Inferior parietal cortex (tissue), 1 donor: Measurements from ENCODE around the gene OR52E1.
"Not testable (repeated sequence)": the region's sequence is repeated elsewhere in the genome, so short reads cannot be mapped to it uniquely, and the experiment has no call there.

Experiments
- DNase-seq: peaks from one replicate; pipeline ENCODE4 v3.0.0-alpha.2; 2016; ENCODE audit errors: extremely low spot score

OR52E1 gene

DNA sequence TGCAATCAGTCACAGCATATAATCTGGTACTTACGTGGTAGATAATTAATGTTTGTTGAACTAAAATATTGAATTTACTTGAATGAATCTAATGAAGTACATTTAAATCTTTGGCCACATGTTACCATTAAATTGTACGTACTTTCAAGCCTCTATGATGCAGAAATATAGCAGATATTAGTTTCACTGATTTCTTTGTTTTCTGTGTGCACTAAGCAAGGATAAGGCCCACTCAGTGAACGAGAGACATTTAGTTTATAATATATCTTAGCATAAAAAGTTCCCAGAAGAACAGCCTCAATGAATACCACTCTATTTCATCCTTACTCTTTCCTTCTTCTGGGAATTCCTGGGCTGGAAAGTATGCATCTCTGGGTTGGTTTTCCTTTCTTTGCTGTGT, at the start of gene OR52E1:
Gene OR52E1 (plus strand): TSS at position 301 of the 400 bp plus-strand sequence.
- DNase-seq, result no peak

DNA sequence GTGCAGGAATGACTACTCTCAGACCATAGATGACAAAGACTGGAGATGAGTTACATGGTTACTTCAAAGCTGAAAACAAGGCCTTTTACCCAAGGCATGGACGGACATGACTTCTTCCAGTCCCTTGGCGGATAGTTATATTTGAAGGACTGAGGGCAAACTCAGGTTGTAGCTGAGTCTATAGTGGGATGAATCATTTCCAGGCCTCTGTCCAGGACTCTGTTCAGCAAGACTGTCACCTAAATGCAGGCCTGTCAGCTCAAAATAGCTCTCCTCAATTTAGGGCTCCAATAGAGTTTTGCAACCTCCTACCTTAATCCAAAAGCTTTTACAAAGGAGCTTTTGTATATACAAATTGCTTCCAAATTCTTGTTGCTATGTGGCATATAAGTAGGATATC, 47.4 kb upstream of the OR52E1 start:
- DNase-seq, result no peak

DNA sequence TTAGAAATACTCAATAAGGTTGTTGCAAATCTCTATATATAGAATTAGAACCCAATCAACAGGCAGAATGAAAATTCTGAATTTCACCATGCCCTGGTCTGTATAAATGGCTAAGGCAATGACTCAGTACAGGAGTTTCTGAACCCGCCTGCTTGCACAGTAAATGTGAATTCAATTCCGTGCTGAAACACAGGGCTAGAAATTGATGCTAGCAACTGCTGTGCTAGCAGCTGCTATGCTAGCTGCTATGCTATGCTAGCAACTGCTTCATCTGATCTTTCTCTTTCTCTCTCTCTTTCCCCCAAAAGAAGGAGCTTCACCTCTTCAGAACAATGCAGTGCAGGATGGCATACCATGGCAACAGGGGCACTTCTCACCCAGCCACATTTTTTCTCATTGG, 32.7 kb upstream of the OR52E1 start:
- DNase-seq, result no peak

DNA sequence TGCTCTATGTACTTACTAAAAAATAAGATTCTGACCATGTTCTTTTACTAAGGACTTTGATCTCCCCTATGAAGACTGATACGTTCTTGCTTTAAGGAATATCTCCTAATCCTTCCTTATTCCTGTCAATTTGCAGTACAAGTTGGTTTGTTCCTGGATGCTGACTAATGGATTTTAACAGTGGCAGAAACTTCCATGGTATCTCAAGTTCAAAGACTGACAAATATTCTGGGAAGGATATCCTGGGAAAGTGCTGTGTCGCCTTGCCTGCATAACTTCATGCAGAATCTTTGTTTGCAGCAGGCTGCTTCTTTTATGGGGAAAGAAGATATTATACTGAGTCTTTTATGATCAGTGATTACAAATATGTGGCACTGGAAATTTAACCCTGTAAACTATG, 31.4 kb upstream of the OR52E1 start:
- no peak for DNase-seq

DNA sequence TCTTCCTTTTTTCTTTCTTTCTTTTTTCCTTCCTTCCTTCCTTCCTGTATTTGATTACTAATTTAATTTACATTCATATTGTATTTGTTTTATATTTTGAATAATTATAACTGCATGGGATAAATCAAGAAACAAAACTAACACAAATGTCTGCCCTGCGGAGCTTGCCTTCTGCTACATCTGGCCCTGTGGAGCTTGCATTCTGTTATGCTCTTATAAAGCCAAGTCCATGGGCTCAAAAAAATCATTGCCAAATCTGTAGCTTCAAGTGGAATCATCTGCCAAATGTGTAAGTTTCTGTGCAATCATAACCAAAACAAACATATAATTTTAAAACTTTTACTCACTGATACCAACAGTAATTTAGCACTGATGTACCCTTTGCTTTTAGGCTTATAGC, 31.0 kb upstream of the OR52E1 start:
- DNase-seq, result no peak

DNA sequence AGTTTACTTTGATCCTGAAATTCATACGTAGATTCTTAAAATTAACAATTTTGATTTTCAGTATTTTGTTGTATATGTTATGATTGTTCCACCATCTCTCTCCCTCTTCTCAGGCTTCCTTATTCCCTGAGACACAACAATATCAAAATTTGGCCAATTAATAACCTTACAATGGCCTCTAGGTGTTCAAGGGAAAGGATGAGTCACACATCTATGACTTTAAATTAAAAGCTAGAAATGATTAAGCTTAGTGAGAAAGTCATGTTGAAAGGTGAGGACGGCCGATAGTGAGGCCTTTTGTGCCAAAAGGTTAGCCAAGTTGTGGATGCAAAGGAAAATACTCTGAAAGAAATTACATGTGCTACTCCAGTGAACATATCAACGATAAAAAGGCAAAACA, 28.5 kb upstream of the OR52E1 start:
- no peak for DNase-seq

DNA sequence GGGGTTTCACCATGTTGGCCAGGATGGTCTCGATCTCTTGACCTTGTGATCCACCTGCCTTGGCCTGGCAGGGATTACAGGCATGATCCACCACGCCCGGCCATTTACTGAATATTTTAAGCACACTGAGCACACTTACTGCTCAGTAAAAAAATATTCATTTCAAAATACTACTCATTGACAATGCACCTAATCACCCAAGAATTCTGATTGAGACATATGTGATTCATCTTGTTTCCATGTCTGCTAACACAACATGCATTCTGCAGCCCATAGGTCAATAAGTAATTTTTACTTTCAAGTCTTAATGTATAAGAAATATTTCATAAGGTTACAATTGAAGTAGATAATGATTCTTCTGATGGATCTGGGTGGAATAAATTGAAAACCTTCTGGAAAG, 27.3 kb upstream of the OR52E1 start:
- no peak for DNase-seq

DNA sequence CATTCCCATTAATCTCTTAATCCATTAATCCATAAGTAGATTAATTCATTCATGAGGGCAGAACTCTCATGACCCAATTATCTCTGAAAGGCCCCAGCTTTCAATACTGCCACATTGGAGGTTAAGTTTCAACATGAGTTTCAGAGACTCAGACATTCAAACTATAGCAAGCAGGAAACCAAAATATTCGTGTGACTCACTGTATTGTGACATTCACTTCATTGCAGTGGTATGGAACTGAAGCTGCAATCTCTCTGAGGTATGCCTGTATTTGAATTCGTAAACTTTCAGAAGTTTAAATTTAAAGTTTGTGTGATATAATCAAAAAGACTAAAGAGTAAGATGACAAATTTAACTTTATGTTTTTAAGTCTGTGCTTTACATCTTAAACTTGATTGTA, 26.0 kb upstream of the OR52E1 start:
- DNase-seq, result no peak

DNA sequence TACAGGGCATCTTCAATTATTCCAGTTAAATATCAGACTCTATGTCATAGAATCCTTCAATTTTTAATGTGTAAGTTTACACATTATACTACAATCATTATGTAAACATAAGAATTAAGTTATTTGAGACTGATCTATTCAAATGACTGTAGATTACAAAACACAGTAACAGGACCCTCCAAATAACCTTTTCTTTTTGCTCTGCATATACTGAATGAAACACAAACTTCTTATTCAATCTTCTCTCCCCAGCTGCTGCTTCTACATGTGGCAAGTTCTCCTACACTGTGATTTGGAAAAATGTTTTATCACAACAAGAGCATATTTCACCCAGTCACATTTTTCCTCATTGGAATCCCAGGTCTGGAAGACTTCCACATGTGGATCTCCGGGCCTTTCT, 23.1 kb upstream of the OR52E1 start, which contains the start of gene OR52J3:
Gene OR52J3 (plus strand): TSS at position 301 of the 400 bp plus-strand sequence. CDS start 0 bp downstream, at position 301.
- no peak for DNase-seq

DNA sequence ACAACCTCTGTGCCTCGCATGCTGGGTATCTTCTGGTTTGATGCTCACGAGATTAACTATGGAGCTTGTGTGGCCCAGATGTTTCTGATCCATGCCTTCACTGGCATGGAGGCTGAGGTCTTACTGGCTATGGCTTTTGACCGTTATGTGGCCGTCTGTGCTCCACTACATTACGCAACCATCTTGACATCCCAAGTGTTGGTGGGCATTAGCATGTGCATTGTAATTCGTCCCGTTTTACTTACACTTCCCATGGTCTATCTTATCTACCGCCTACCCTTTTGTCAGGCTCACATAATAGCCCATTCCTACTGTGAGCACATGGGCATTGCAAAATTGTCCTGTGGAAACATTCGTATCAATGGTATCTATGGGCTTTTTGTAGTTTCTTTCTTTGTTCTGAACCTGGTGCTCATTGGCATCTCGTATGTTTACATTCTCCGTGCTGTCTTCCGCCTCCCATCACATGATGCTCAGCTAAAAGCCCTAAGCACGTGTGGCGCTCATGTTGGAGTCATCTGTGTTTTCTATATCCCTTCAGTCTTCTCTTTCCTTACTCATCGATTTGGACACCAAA, 22.5 kb upstream of the OR52E1 start:
- no peak for DNase-seq

DNA sequence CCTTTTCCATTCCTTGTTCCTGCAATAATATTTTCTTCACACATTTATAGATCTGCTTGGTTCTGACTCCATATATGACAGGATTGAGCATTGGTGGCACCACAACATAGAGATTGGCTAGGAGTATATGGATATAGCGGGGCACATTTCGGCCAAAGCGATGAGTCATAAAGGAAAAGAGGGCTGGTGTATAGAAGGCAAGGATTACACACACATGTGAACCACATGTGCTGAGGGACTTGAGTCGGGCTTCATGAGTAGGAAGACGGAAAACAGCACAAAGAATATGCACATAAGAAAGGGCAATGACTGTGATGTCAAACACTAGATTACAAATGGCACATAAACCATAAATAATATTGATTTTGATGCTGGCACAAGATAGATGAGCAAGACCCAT, 10.7 kb upstream of the OR52E1 start:
- not testable (repeated sequence) for DNase-seq

DNA sequence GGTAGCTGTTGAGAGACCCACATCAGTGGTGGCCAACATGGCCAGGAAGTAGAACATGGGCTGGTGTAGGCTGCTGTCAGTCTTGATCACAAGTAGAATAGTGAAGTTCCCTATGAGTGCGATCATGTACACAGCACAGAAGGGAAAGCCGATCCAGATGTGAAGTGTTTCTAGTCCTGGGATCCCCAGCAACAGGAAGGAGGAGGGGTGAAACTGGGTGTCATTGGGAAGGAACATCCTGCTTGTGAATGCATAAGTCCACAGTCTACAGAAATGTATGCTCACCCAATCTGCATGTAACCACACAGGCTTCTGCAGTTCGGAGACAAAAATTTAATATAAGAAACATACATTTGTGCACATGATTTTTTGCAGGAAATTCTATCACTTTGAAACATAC, 10.0 kb upstream of the OR52E1 start, which contains the start of gene OR52E2:
Gene OR52E2 (minus strand): TSS at position 237 of the 400 bp plus-strand sequence. CDS start 0 bp downstream, at position 237.
- DNase-seq, result no peak

DNA sequence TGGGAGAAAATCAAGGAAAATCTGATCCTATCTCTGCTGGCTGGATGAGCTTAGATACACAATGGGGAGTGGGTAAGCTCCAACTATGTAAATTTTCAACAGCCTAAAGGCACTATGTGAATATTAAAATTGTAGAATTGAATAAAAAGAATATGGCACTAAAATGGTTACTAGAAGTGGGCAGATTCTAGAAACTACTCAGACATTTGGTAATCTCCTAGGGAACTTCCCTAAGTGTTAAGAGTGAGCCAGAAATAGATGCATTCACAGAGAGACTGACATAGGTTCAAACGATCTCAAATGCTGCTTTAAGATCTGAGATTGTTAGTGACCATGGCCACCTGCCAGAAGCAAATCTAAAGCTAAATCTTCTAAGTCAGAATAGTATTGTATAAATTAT, 4.3 kb upstream of the OR52E1 start:
- DNase-seq, result no peak

DNA sequence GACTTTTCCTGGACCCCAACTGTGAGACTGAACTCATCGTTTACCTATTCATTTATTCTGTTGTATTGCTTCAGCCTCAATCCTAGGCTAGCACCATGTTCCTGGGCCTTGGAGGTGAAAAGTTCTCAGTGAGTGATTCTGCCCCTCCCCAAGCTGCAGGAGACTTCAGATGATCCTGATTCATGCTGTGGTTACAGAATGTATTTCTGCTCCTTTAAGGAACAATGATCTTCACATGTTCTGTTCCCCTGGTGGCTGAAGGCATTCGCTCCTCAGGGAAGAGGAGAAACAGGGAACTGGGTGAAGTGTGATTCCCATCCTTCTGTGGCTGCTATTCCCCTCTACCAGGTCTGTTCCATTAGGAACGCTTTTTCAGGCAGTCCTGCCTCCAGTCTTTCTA, 2.4 kb downstream of the OR52E1 start:
- DNase-seq, result no peak

DNA sequence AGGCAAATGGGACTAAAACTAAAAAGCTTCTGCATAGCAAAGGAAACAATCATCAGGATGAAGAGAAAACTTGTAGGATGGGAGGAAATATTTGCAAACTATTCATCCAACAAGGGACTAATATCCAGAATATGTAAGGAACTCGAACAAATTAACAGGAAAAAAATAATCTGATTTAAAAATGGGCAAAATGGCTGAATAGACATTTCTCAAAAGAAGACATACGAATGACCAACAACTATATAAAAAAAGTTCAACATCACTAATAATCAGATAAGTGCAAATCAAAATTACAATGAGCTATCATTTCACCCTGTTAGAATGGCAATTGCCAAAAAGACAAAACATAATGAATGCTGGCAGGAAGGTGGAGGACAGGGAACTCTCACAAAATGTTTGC, 12.0 kb downstream of the OR52E1 start:
- DNase-seq, result no peak

DNA sequence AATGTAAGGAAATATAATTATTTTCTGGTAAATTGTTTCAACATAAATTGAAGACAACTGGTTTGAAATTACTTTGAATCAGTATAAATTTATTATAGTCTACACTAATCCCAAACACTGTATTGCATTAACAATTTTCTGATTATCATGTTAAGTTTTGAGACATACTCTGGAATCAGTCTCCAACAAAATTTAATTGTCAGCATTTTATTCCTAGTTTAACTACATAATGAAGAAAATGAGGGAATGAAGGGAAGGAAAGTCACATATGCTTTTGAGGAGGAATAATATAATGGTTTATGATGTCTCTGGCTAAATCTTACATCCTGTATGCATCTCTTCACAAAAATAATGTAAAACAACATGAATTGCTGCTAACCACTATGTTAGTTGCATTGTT, 14.2 kb downstream of the OR52E1 start:
- no peak for DNase-seq

DNA sequence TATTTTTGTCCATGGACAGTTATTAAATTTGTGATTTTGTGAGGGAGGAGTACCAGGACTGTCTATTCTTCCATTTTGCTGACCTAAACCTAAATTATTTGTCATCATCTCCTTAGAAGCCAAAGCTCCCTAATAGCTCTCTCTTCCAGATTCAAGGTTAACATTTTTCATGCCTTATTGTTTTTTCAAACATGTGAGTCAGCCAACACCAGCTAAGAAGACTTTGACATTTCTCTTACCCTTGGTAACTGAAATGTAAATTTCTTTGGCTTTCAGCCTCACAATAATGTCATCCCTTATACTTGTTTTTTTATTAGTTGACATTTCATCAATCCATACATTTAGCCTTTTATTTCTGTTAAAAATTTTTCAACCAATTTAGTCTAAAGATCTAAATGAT, 19.2 kb downstream of the OR52E1 start:
- DNase-seq, result no peak

DNA sequence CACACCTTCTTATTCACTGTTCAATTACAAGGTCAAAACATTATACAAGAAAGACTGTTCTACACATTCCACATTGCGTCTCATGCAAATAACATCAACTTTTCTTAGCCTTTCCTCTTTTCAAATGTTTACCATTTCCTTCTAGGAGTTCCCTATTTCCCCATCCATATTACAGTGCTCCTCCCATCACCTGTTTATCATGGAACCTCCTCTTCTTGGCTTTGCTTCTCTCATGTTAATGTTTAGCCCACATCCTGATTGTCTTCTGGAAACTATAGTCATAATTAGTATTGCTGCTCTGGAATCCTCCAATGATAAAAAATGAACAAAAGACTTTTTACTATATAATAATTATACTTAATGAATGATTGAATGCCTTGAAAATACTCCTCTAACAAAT, 21.3 kb downstream of the OR52E1 start:
- DNase-seq, result no peak

DNA sequence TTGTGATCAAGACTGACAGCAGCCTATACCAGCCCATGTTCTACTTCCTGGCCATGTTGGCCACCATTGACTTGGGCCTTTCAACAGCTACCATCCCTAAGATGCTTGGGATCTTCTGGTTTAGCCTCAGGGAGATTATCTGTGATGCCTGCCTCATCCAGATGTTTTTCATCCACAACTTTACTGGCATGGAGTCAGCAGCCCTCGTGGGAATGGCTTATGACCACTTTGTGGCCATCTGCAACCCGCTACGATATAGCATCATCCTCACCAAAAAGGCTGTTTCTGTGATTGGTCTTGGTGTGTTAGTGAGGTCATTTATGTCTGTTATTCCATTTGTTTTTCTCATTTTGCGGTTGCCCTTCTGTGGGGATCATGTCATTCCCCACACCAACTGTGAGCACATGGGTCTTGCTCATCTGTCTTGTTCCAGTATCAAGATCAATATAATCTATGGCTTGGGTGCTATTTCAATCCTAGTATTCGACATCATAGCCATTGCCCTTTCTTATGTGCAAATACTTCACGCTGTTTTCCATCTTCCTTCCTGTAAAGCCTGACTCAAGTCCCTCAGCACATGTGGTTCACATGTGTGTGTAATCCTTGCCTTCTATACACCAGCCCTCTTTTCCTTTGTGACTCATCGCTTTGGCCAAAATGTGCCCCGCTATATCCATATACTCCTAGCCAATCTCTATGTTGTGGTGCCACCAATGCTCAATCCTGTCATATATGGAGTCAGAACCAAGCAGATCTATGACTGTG, 23.6 kb downstream of the OR52E1 start:
- no peak for DNase-seq

DNA sequence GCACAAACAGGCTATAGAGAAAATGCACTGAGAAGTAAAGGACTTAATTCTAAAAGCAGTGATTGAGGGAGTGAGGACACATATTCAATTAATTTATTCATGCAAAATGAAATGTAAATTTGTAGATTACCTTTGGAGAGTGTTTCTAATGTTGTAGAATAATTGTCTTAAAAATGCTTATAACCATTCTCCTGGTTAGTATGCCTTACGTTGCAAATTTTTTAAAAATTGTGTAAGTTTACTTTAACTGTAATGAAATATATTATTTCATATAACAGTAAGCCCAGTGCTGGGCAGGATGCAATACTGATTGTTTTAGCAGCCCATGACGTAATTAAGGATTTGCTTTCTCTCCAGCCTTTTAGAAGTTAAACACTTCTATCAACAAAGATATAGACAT, 26.6 kb downstream of the OR52E1 start:
- DNase-seq, result no peak

DNA sequence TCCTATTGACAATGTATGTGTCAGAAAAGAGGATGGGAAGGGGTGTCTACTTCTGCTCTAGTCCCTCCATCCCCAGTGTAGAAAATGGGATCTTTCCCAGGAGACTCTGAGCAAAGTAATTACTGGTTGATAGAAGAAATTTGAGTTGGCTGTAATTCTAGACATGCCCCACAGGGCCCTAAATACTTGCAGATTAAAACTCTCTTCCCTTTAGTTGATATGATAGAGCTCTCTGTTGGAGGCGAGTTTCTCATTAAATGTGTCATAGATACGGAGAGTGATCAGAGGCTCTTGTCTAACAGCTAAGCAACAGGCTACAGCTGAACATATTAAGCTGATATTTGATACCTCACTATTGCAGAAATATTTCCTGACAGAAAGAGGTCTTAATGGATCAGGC, 32.9 kb downstream of the OR52E1 start:
- no peak for DNase-seq

DNA sequence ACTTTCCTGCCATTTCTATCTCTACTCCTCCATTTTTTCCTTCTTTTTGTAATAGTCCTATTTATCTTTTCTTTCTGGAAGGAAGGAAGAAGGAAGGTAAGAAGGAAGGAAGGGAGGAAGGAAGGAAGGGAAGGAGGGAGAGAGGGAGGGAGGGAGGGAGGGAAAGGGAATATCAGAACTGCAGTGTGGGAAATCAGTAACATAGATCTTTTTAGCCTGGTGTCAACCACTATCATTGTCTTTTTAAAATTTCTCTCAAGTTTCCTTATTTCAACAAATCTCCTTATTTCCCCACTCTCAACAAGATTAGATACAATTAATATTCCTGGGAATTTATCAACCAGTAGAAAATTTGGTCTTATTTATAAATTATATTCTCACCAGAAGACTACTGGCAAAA, 33.7 kb downstream of the OR52E1 start:
- DNase-seq, result no peak

DNA sequence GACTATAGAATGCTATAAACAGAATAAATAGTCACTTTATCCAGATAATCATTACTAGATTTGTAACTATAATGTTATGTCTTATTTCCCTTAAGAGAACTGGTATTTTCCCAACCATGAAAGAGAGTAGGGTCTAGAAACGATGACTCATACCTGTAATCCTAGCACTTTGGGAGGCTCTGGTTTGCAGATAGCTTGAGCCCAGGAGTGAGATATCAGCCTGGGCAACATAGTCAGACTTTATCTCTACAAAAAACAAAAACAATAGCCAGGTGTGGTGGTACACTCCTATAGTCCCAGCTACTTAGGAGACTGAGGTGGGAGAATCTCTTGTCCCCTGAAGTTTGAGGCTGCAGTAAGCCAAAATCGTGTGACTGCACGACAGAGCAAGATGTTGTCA, 37.9 kb downstream of the OR52E1 start:
- DNase-seq, result no peak

DNA sequence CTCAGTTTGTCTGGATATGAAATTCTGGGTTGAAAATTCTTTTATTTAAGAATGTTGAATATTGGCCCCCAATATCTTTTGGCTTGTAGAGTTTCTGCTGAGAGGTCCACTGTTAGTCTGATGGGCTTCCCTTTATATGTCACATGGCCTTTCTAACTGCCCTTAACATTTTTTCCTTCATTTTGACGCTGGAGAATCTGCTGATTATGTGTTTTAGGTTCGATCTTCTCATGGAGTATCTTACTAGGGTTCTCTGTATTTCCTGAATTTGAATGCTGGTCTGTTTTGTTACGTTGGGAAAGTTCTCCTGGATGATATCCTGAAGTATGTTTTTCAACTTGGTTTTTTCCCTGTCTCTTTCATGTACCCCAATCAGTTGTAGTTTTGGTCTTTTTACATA, 46.0 kb downstream of the OR52E1 start:
- DNase-seq, result no peak
